A549 (cell line): ENCODE measurements around the gene IRF6. TPM values are rescaled to one million over a fixed set of nuclear protein-coding genes. Genes with fewer than 3 reads are reported as not detected.

Experiments
- ATAC-seq, 2 experiments: fragments of 200-7000 bp in 1 of 2; fragments of >200 bp in 1 of 2; cut with Nextera tagmentation in 1 of 2; cut with Tn5 transposase in 1 of 2; 3 replicates each; pipeline versions ENCODE4 v1.8.0 to v1.9.1; 2018 to 2020; ENCODE audit warnings: mild to moderate bottlenecking in 1 of 2, moderate library complexity in 1 of 2
- CTCF ChIA-PET: fragments of 300-600 bp; sonication (Branson Sonifier 250); formaldehyde crosslinking; extraction: SDS; loops from one replicate; lab custom pipeline; 2021; ENCODE audit warnings: antibody characterized with exemption, inconsistent platforms; lab: Yijun Ruan, JAX
- POLR2A ChIA-PET: fragments of 350-600 bp; formaldehyde crosslinking; extraction: SDS; loops from one replicate; lab custom pipeline; 2021; ENCODE audit warnings: antibody characterized with exemption, inconsistent platforms; lab: Yijun Ruan, JAX
- DNase-seq, 2 experiments: peaks; one replicate each; pipeline versions ENCODE4 v3.0.0 to v3.0.0-alpha.2; 2011 to 2016; ENCODE audit warnings: low read depth in 1 of 2, low spot score in 1 of 2
- FAIRE-seq: peaks from 2 replicates; lab custom pipeline; 2011; peaks lifted over from hg19 to GRCh38; lab: Jason Lieb, UNC
- H3K27ac ChIP-seq, 2 experiments: fragments of >200 bp; sonication (Bioruptor Twin); formaldehyde crosslinking; 3 replicates each; pipeline ENCODE4 v1.5.1; 2016 to 2017
- H3K4me1 ChIP-seq: fragments of >200 bp; sonication (Bioruptor Twin); formaldehyde crosslinking; 3 replicates; pipeline ENCODE4 v1.6.1; 2016
- H3K4me2 ChIP-seq: fragments of >200 bp; sonication (Bioruptor Twin); formaldehyde crosslinking; 3 replicates; pipeline ENCODE4 v1.6.1; 2016
- H3K4me3 ChIP-seq: fragments of >200 bp; sonication (Bioruptor Twin); formaldehyde crosslinking; 3 replicates; pipeline ENCODE4 v1.5.1; 2016
- H3K9me3 ChIP-seq: fragments of >200 bp; sonication (Bioruptor Twin); formaldehyde crosslinking; 3 replicates; pipeline ENCODE4 v1.6.1; 2016
- ATOH8 ChIP-seq: fragments of 250-450 bp; sonication (Bioruptor Pico); IDR thresholded peaks from 2 replicates; pipeline ENCODE4 v1.5.0; 2020; ENCODE audit warnings: low read depth, mild to moderate bottlenecking, moderate library complexity
- BHLHE40 ChIP-seq: IDR thresholded peaks from 2 replicates; pipeline ENCODE4 v1.6.1; 2012; ENCODE audit warnings: low read depth, low read length, inconsistent platforms
- CHD2 ChIP-seq: fragments of 150-350 bp; IDR thresholded peaks from 2 replicates; pipeline ENCODE4 v1.6.1; 2014; ENCODE audit warnings: low read length; ENCODE audit not compliant: partially characterized antibody
- CTCF ChIP-seq: fragments of >200 bp; sonication (Bioruptor Twin); formaldehyde crosslinking; IDR thresholded peaks from 3 replicates; pipeline ENCODE4 v1.5.1; 2016
- EHF ChIP-seq: fragments of 250-450 bp; sonication (Bioruptor Pico); IDR thresholded peaks from 2 replicates; pipeline ENCODE4 v1.5.0; 2020; ENCODE audit warnings: mild to moderate bottlenecking
- ELK1 ChIP-seq: fragments of 150-350 bp; IDR thresholded peaks from 2 replicates; pipeline ENCODE4 v1.6.1; 2014; ENCODE audit warnings: low read depth, mild to moderate bottlenecking, low read length
- EP300 ChIP-seq, 2 experiments: fragments of >200 bp; sonication (Bioruptor Twin); formaldehyde crosslinking; IDR thresholded peaks; 2 replicates in 1 of 2; 3 replicates in 1 of 2; pipeline ENCODE4 v1.6.1; 2016 to 2017
- ESRRA ChIP-seq: fragments of 150-350 bp; IDR thresholded peaks from 2 replicates; pipeline ENCODE4 v1.6.1; 2014; ENCODE audit warnings: mild to moderate bottlenecking, low read length, borderline replicate concordance
- FOXS1 ChIP-seq: fragments of 250-450 bp; sonication (Bioruptor Pico); IDR thresholded peaks from 2 replicates; pipeline ENCODE4 v1.5.0; 2020; ENCODE audit warnings: mild to moderate bottlenecking, moderate library complexity
- GATA3 ChIP-seq: IDR thresholded peaks from 2 replicates; pipeline ENCODE4 v1.6.1; 2012; ENCODE audit warnings: borderline replicate concordance
- HES2 ChIP-seq: fragments of >200 bp; sonication (Bioruptor Twin); formaldehyde crosslinking; IDR thresholded peaks from 2 replicates; pipeline ENCODE4 v1.6.1; 2016
- HEYL ChIP-seq: fragments of 250-450 bp; sonication (Bioruptor Pico); IDR thresholded peaks from 2 replicates; pipeline ENCODE4 v1.8.0; 2021; ENCODE audit warnings: mild to moderate bottlenecking, moderate library complexity
- HOXB13 ChIP-seq: fragments of 250-450 bp; sonication (Bioruptor Pico); IDR thresholded peaks from 2 replicates; pipeline ENCODE4 v1.5.0; 2020; ENCODE audit warnings: low read depth, mild to moderate bottlenecking, moderate library complexity
- HOXB5 ChIP-seq: fragments of 250-450 bp; sonication (Bioruptor Pico); IDR thresholded peaks from 2 replicates; pipeline ENCODE4 v1.5.0; 2020; ENCODE audit warnings: mild to moderate bottlenecking, moderate library complexity
- JUN ChIP-seq, 2 experiments: fragments of >200 bp; sonication (Bioruptor Twin); formaldehyde crosslinking; IDR thresholded peaks; 2 replicates in 1 of 2; 3 replicates in 1 of 2; pipeline ENCODE4 v1.6.1; 2016 to 2017
- JUNB ChIP-seq: fragments of >200 bp; sonication (Bioruptor Twin); formaldehyde crosslinking; IDR thresholded peaks from 2 replicates; pipeline ENCODE4 v1.6.1; 2016
- KDM1A ChIP-seq: fragments of 200-600 bp; sonication (generic); IDR thresholded peaks from 2 replicates; pipeline ENCODE4 v1.6.1; 2016; ENCODE audit warnings: low read depth, mild to moderate bottlenecking
- KDM5A ChIP-seq: fragments of 200-600 bp; sonication (generic); IDR thresholded peaks from 2 replicates; pipeline ENCODE4 v1.6.1; 2016; ENCODE audit warnings: antibody characterized with exemption, mild to moderate bottlenecking
- MAFK ChIP-seq: fragments of 450-650 bp; IDR thresholded peaks from 2 replicates; pipeline ENCODE4 v1.6.1; 2014; ENCODE audit not compliant: partially characterized antibody
- NPAS2 ChIP-seq: fragments of 250-450 bp; sonication (Bioruptor Pico); IDR thresholded peaks from 2 replicates; pipeline ENCODE4 v1.8.0; 2022; ENCODE audit warnings: mild to moderate bottlenecking, moderate library complexity, borderline replicate concordance
- NR3C1 ChIP-seq: fragments of >200 bp; sonication (Bioruptor Twin); formaldehyde crosslinking; IDR thresholded peaks from 3 replicates; pipeline ENCODE4 v1.6.1; 2017
- POLR2A ChIP-seq: IDR thresholded peaks from 2 replicates; pipeline ENCODE4 v1.6.1; 2012; ENCODE audit warnings: mild to moderate bottlenecking, low read length
- POLR2AphosphoS2 ChIP-seq: conservative IDR thresholded peaks from 2 replicates; pipeline ENCODE4 v1.6.1; 2012; ENCODE audit warnings: low read length, improper control_type of control experiment, inconsistent platforms
- RCOR1 ChIP-seq: fragments of 150-350 bp; IDR thresholded peaks from 2 replicates; pipeline ENCODE4 v1.6.1; 2014; ENCODE audit warnings: antibody characterized with exemption, low read length, low read depth
- REST ChIP-seq: fragments of 200-600 bp; sonication (generic); IDR thresholded peaks from 2 replicates; pipeline ENCODE4 v1.6.1; 2016; ENCODE audit warnings: antibody characterized with exemption, mild to moderate bottlenecking, moderate library complexity
- SMC3 ChIP-seq: fragments of >200 bp; sonication (Bioruptor Twin); formaldehyde crosslinking; IDR thresholded peaks from 3 replicates; pipeline ENCODE4 v1.6.1; 2018; ENCODE audit warnings: inconsistent platforms
- TFCP2L1 ChIP-seq: fragments of 250-450 bp; sonication (Bioruptor Pico); IDR thresholded peaks from 2 replicates; pipeline ENCODE4 v1.5.0; 2021; ENCODE audit warnings: mild to moderate bottlenecking
- TP53 ChIP-seq: fragments of 250-450 bp; sonication (Bioruptor Pico); IDR thresholded peaks from 2 replicates; pipeline ENCODE4 v1.5.0; 2021; ENCODE audit warnings: mild to moderate bottlenecking, moderate library complexity
- USF2 ChIP-seq: fragments of 450-650 bp; IDR thresholded peaks from 2 replicates; pipeline ENCODE4 v1.6.1; 2014; ENCODE audit warnings: antibody characterized with exemption
- ZC3H11A ChIP-seq: fragments of 450-650 bp; IDR thresholded peaks from 2 replicates; pipeline ENCODE4 v1.6.1; 2014; ENCODE audit warnings: antibody characterized with exemption, mild to moderate bottlenecking
- ZFP36 ChIP-seq: fragments of 450-650 bp; IDR thresholded peaks from 2 replicates; pipeline ENCODE4 v1.6.1; 2014; ENCODE audit warnings: borderline replicate concordance; ENCODE audit not compliant: partially characterized antibody
- ZNF302 ChIP-seq: fragments of 250-450 bp; sonication (Bioruptor Pico); IDR thresholded peaks from 2 replicates; pipeline ENCODE4 v1.9.0; 2021; ENCODE audit warnings: inconsistent platforms, mild to moderate bottlenecking, moderate library complexity
- ZSCAN20 ChIP-seq: fragments of 250-450 bp; sonication (Bioruptor Pico); IDR thresholded peaks from 2 replicates; pipeline ENCODE4 v1.8.0; 2022; ENCODE audit warnings: mild to moderate bottlenecking, moderate library complexity
- WGBS: methylation state at CpG from one replicate; pipeline ENCODE4 v1.1.6; 2017; ENCODE audit errors: missing lambda C conversion rate; 5-methylcytosine and 5-hydroxymethylcytosine counted together
- polyA plus RNA-seq, 4 experiments: library from polyadenylated mRNA; depleted of rRNA in 3 of 4; stranded (reverse); fragments of >200 nt; fragmentation: RNase III in 1 of 4; extraction: RNeasy Plus Mini Kit Qiagen cat#74134 plus additional on column Dnase treatment in 1 of 4; gene quantifications; 2 replicates in 3 of 4; 3 replicates in 1 of 4; pipeline ENCODE4 v1.2.3, GENCODE V29; 2011 to 2017

IRF6 gene
- polyA plus RNA-seq, 2 of the 4 experiments (the other 2 are of a cell fraction), result 0.08 to 0.22 TPM

GRCh38 chr1:209827384-209828262 is 21.7 kb upstream of the IRF6 start, which contains the start of gene UTP25:
TSS of gene UTP25 (plus strand) at chr1:209827972. CDS start at chr1:209828064, 92 bp downstream.
- DNase-seq (peak; percentile 80 to 98), ATAC-seq (peak; percentile 90 to 93), FAIRE-seq (peak; percentile 99)
- CTCF ChIA-PET, result interaction anchor here (0.6 to 8.2 kb wide), 14 partner anchors 10 to 59 kb away, joined by 3 to 114 read pairs (median 3); no protein-coding TSS in a partner anchor
- H3K27ac ChIP-seq, result peak within 1 kb of the TSS; percentile 85 to 90
- H3K9me3 ChIP-seq, result no peaks in the 10 kb centered on the region
- POLR2A ChIA-PET, result interaction anchor here (0.6 to 1.8 kb wide), 5 partner anchors 9 to 348 kb away, joined by 3 to 14 read pairs (median 6); partner anchors contain the start of gene C1orf74
- peak within 1 kb of the TSS; percentile 76 for H3K4me2 ChIP-seq
- H3K4me3 ChIP-seq, result peak within 1 kb of the TSS; percentile 75
- 6% methylated on average over 41 of the region's 51 CpGs for WGBS
- peaks cover 33% of the 10 kb centered on the region for H3K4me1 ChIP-seq
- no peak for TF ChIP-seq HOXB13 (CRISPR knock-in tag)
- no peak for TF ChIP-seq ELK1
- peak; percentile 70; the same call in 1 of the 2 replicates for TF ChIP-seq GATA3
- peak; percentile 84 to 85 for TF ChIP-seq JUN (IDR thresholded peaks at IDR 0.05)
- no peak for TF ChIP-seq HEYL (CRISPR knock-in tag)
- no peak for TF ChIP-seq ZNF302 (CRISPR knock-in tag)
- peak; percentile 49 for TF ChIP-seq MAFK
- no peak for TF ChIP-seq ZC3H11A
- no peak for TF ChIP-seq KDM5A
- peak; percentile 37; the same call in 1 of the 2 replicates for TF ChIP-seq EHF
- no peak for TF ChIP-seq FOXS1 (CRISPR knock-in tag)
- TF ChIP-seq KDM1A, result no peak
- TF ChIP-seq USF2, result peak; percentile 79
- no peak for TF ChIP-seq REST
- TF ChIP-seq POLR2AphosphoS2, result no peak
- no peak for TF ChIP-seq NR3C1
- TF ChIP-seq ZSCAN20 (CRISPR knock-in tag), result no peak
- TF ChIP-seq RCOR1, result no peak
- TF ChIP-seq EP300 (IDR thresholded peaks at IDR 0.05), result no peak
- TF ChIP-seq HES2, result no peak
- TF ChIP-seq ZFP36, result no peak
- peak; percentile 28; the same call in 1 of the 3 replicates for TF ChIP-seq SMC3
- no peak for TF ChIP-seq BHLHE40
- no peak for TF ChIP-seq TFCP2L1 (CRISPR knock-in tag)
- TF ChIP-seq TP53 (CRISPR knock-in tag), result no peak
- TF ChIP-seq NPAS2 (CRISPR knock-in tag), result no peak
- no peak for TF ChIP-seq HOXB5 (CRISPR knock-in tag)
- no peak for TF ChIP-seq CHD2
- no peak for TF ChIP-seq JUNB
- TF ChIP-seq ESRRA, result no peak
- TF ChIP-seq POLR2A, result peak; percentile 67
- no peak for TF ChIP-seq ATOH8 (CRISPR knock-in tag)
- peak; percentile 58 for TF ChIP-seq CTCF
